NCI-H2029 treated with DMSO at 0.1 percent for 48 hours (cell line): Measurements from ENCODE around the gene ZNHIT6.
"Not testable (repeated sequence)": the region's sequence is repeated elsewhere in the genome, so short reads cannot be mapped to it uniquely, and the experiment has no call there.

Experiments used
- DNase-seq: peaks from one replicate; lab custom pipeline; 2025; lab: John Stamatoyannopoulos, UW

The ZNHIT6 gene

GRCh38 chr1:85707990-85708828 is at the start of gene ZNHIT6:
ZNHIT6 (minus strand) TSS chr1:85708433; CDS start chr1:85708284, 149 bp downstream.
- peak; percentile 74 for DNase-seq

- no peak for DNase-seq
These were observed 48.6 kb upstream of the ZNHIT6 start for GRCh38 chr1:85756864-85757263.

GRCh38 chr1:85748120-85748519 is 39.9 kb upstream of the ZNHIT6 start:
- no peak for DNase-seq

GRCh38 chr1:85746777-85747176 is 38.5 kb upstream of the ZNHIT6 start:
- DNase-seq, result no peak

GRCh38 chr1:85743814-85744213 is 35.6 kb upstream of the ZNHIT6 start:
- no peak for DNase-seq

GRCh38 chr1:85734931-85735330 is 26.7 kb upstream of the ZNHIT6 start:
- no peak for DNase-seq

- DNase-seq, result no peak
These were observed 10.6 kb upstream of the ZNHIT6 start for GRCh38 chr1:85718678-85719340.

GRCh38 chr1:85714418-85715114 is 6.3 kb upstream of the ZNHIT6 start:
- not testable (repeated sequence) for DNase-seq

GRCh38 chr1:85708829-85709227 is 595 bp upstream of the ZNHIT6 start:
- DNase-seq, result no peak

GRCh38 chr1:85707267-85707989 is 805 bp downstream of the ZNHIT6 start:
- no peak for DNase-seq

- no peak for DNase-seq
These were observed 2.3 kb downstream of the ZNHIT6 start for GRCh38 chr1:85705940-85706339.

- no peak for DNase-seq
These were observed 7.8 kb downstream of the ZNHIT6 start for GRCh38 chr1:85700422-85700821.

GRCh38 chr1:85697895-85698294 is 10.3 kb downstream of the ZNHIT6 start:
- DNase-seq, result no peak

GRCh38 chr1:85692730-85693314 is 15.4 kb downstream of the ZNHIT6 start:
- no peak for DNase-seq

- no peak for DNase-seq
These were observed 18.3 kb downstream of the ZNHIT6 start for GRCh38 chr1:85689775-85690404.

- DNase-seq, result no peak
These were observed 24.8 kb downstream of the ZNHIT6 start for GRCh38 chr1:85683292-85684025.

GRCh38 chr1:85681087-85681486 is 27.1 kb downstream of the ZNHIT6 start:
- no peak for DNase-seq

GRCh38 chr1:85678193-85678592 is 30.0 kb downstream of the ZNHIT6 start:
- no peak for DNase-seq

- DNase-seq, result no peak
These were observed 30.6 kb downstream of the ZNHIT6 start for GRCh38 chr1:85677656-85678055.

GRCh38 chr1:85672031-85672660 is 36.1 kb downstream of the ZNHIT6 start:
- no peak for DNase-seq
